K562 (cell line): Measurements from ENCODE around the gene LZTS2. TPM values are rescaled to one million over a fixed set of nuclear protein-coding genes. Genes with fewer than 3 reads are reported as not detected.

Experiments used
- CBFA2T3 ChIP-seq: fragments of 450-650 bp; IDR thresholded peaks from 2 replicates; pipeline ENCODE4 v1.6.1; 2017
- CREB1 ChIP-seq, 2 experiments: sonication (generic) in 1 of 2; formaldehyde crosslinking in 1 of 2; IDR thresholded peaks; 2 replicates each; pipeline versions ENCODE4 v1.6.1 to v1.8.0; 2012 to 2022; ENCODE audit warnings: inconsistent platforms in 1 of 2, mild to moderate bottlenecking in 1 of 2, missing genetic modification reagents in 1 of 2, moderate library complexity in 1 of 2
- DMBX1 ChIP-seq: fragments of 250-450 bp; sonication (Bioruptor Pico); IDR thresholded peaks from 2 replicates; pipeline ENCODE4 v1.8.0; 2022; ENCODE audit warnings: inconsistent platforms, mild to moderate bottlenecking, moderate library complexity, borderline replicate concordance
- E4F1 ChIP-seq: fragments of 250-450 bp; sonication (Bioruptor Pico); IDR thresholded peaks from 2 replicates; pipeline ENCODE4 v1.5.0; 2021; ENCODE audit warnings: mild to moderate bottlenecking, borderline replicate concordance
- ETS1 ChIP-seq: conservative IDR thresholded peaks from 2 replicates; pipeline ENCODE4 v1.6.1; 2011; ENCODE audit warnings: low read depth, mild to moderate bottlenecking, low read length; ENCODE audit not compliant: control insufficient read depth
- FOXP1 ChIP-seq: sonication (generic); formaldehyde crosslinking; IDR thresholded peaks from 2 replicates; pipeline ENCODE4 v1.8.0; 2022; ENCODE audit warnings: mild to moderate bottlenecking, missing genetic modification reagents
- L3MBTL2 ChIP-seq: fragments of 450-650 bp; IDR thresholded peaks from 2 replicates; pipeline ENCODE4 v1.6.1; 2016; ENCODE audit warnings: mild to moderate bottlenecking, moderate library complexity
- MAFF ChIP-seq: IDR thresholded peaks from 2 replicates; pipeline ENCODE4 v1.6.1; 2012; ENCODE audit warnings: low read length, improper control_type of control experiment
- MAZ ChIP-seq, 2 experiments: fragments of 450-650 bp in 1 of 2; sonication (generic) in 1 of 2; formaldehyde crosslinking; IDR thresholded peaks in 1 of 2; conservative IDR thresholded peaks in 1 of 2; 2 replicates each; pipeline versions ENCODE4 v1.4.0 to v1.5.0; 2020; ENCODE audit warnings: mild to moderate bottlenecking in 1 of 2, missing genetic modification reagents in 1 of 2
- NFIC ChIP-seq: fragments of 450-650 bp; IDR thresholded peaks from 2 replicates; pipeline ENCODE4 v1.6.1; 2017; ENCODE audit warnings: mild to moderate bottlenecking, inconsistent platforms
- POLR2G ChIP-seq: fragments of 200-400 bp; formaldehyde crosslinking; IDR thresholded peaks from 2 replicates; pipeline ENCODE4 v1.6.1; 2017; ENCODE audit warnings: low read depth, mild to moderate bottlenecking, antibody characterized with exemption, low read length, moderate library complexity
- RB1 ChIP-seq: fragments of 450-650 bp; IDR thresholded peaks from 2 replicates; pipeline ENCODE4 v1.6.1; 2017; ENCODE audit warnings: low read depth, mild to moderate bottlenecking
- RBM17 ChIP-seq: fragments of 200-400 bp; formaldehyde crosslinking; IDR thresholded peaks from 2 replicates; pipeline ENCODE4 v1.6.1; 2017; ENCODE audit warnings: low read depth, mild to moderate bottlenecking, low read length, borderline replicate concordance
- SMC3 ChIP-seq: conservative IDR thresholded peaks from 2 replicates; pipeline ENCODE4 v1.6.1; 2011; ENCODE audit warnings: low read depth, low read length, improper control_type of control experiment; ENCODE audit not compliant: insufficient read depth
- ZNF431 ChIP-seq: sonication (generic); formaldehyde crosslinking; IDR thresholded peaks from 2 replicates; pipeline ENCODE4 v1.8.0; 2022; ENCODE audit warnings: mild to moderate bottlenecking, missing genetic modification reagents
- ZNF696 ChIP-seq: fragments of 250-450 bp; sonication (Bioruptor Pico); conservative IDR thresholded peaks from 2 replicates; pipeline ENCODE4 v1.4.0; 2020; ENCODE audit warnings: mild to moderate bottlenecking, moderate library complexity
- ZNF766 ChIP-seq: fragments of 200-800 bp; sonication (Bioruptor generic); conservative IDR thresholded peaks from 2 replicates; pipeline ENCODE4 v1.6.1; 2016; ENCODE audit warnings: missing genetic modification characterization, missing compliant biosample characterization
- ZSCAN29 ChIP-seq: fragments of 450-650 bp; IDR thresholded peaks from 2 replicates; pipeline ENCODE4 v1.6.1; 2017
- polyA plus RNA-seq, 8 experiments: library from polyadenylated mRNA; depleted of rRNA in 4 of 8; stranded (reverse) in 5 of 8; unstranded in 3 of 8; fragments of >200 nt; fragmentation: Nextera tagmentation in 2 of 8; fragmentation: Illumina TruSeq in 1 of 8; extraction: Ambion mirVana in 2 of 8; extraction: Trizol in 1 of 8; gene quantifications; 2 replicates each; pipeline versions ENCODE4 v1.2.1 to v1.2.3, GENCODE V29; 2011 to 2014; ENCODE audit warnings: inconsistent platforms in 1 of 8, missing spikeins in 1 of 8
- total RNA-seq, 7 experiments: library from RNA; depleted of rRNA in 6 of 7; stranded (reverse); fragments of >200 nt in 6 of 7; fragmentation: Illumina TruSeq in 2 of 7; extraction: Trizol in 2 of 7; gene quantifications; 2 replicates each; pipeline versions ENCODE4 v1.2.1 to v1.2.3, GENCODE V29; 2011 to 2021; ENCODE audit warnings: low replicate concordance in 1 of 7
- TF ChIP-seq, protein P1 (sequence below): sonication (generic); formaldehyde crosslinking; IDR thresholded peaks from 2 replicates; pipeline ENCODE4 v1.8.0; 2022; ENCODE audit warnings: missing genetic modification reagents, mild to moderate bottlenecking, moderate library complexity, borderline replicate concordance
- TF ChIP-seq, protein P2 (sequence below): sonication (generic); formaldehyde crosslinking; IDR thresholded peaks from 2 replicates; pipeline ENCODE4 v1.8.1; 2023; ENCODE audit warnings: mild to moderate bottlenecking, missing genetic modification reagents

The LZTS2 gene
- total and polyA plus RNA-seq, 9 of the 15 experiments (the other 6 are each of a cell fraction or from before 2014, with no cell fraction given) = 0.23 to 42.5 (median 14.7) TPM

DNA sequence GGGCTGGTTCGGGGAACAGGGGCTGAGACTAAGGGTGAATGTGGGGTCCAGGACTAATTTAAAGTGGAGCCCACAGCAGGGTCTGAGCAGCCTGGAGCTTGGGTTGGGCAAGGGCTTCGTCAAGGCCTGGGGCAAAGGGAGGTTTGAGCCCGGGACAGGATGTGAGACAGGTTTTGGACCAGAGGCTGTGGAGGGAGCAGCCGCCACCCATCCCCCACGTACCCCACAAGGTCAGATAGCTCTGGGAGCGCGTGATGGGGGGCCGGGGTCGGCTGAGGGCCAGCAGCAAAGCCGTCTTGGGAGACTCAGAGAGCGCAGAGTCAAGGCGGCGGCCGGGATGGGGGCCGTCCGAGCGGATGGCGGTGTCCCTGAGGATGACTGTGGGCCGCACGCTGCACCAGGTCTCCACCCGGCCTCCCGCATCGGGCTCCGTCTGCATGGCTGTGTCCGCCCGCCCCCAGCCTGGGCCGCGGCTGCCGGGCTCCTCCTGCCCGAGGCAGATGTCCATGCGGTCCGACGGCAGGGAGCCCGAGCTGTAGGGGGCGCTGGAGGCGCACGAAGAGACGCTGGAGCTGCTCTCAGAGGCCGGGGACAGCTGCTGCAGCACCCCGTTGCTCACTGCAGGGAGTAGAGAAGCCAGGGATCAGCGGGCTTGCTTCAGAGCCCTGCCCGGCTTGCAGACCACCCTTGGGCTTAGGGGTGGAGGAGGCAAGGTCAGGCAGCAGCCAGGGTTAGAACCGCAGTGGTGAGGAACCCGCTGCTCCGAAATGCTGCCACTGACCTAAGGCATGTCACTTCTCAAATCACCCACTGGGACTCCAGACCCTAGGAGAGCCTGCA, 19.2 kb downstream of the LZTS2 start (continued):
- no peak for TF ChIP-seq E4F1 (CRISPR knock-in tag)
- TF ChIP-seq CBFA2T3 = 0 out of 2 replicates have a peak, but pooled peaks have one; percentile 4
- no peak for TF ChIP-seq ZNF766 (CRISPR knock-in tag)
- peak; percentile 34; the same call in 1 of the 2 replicates for TF ChIP-seq L3MBTL2
- no peak for TF ChIP-seq MAFF
- no peak for TF ChIP-seq CREB1 (IDR thresholded peaks at IDR 0.05)
- peak; percentile 23; the same call in 1 of the 2 replicates for TF ChIP-seq CREB1 (CRISPR knock-in tag; IDR thresholded peaks at IDR 0.05)
- TF ChIP-seq ZNF431 (CRISPR knock-in tag) = peak; percentile 45; the same call in 1 of the 2 replicates
- TF ChIP-seq, protein P1, sequence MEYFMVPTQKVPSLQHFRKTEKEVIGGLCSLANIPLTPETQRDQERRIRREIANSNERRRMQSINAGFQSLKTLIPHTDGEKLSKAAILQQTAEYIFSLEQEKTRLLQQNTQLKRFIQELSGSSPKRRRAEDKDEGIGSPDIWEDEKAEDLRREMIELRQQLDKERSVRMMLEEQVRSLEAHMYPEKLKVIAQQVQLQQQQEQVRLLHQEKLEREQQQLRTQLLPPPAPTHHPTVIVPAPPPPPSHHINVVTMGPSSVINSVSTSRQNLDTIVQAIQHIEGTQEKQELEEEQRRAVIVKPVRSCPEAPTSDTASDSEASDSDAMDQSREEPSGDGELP (CRISPR knock-in tag) = peak; percentile 86
- no peak for TF ChIP-seq DMBX1 (CRISPR knock-in tag)
- TF ChIP-seq RBM17 = no peak
- no peak; the same call in 1 of the 2 replicates for TF ChIP-seq ETS1
- TF ChIP-seq MAZ (CRISPR knock-in tag; conservative IDR thresholded peaks at IDR 0.05 in 1 of 2, IDR thresholded peaks at IDR 0.05 in 1 of 2) = 0 out of 4 replicates have a peak, but pooled peaks of 1 of the 2 experiments have one; percentile 27
- peak; percentile 10; the same call in 1 of the 2 replicates for TF ChIP-seq NFIC
- peak; percentile 69; the same call in 1 of the 2 replicates for TF ChIP-seq ZSCAN29
- peak; percentile 45; the same call in 1 of the 2 replicates for TF ChIP-seq POLR2G
- TF ChIP-seq RB1 = peak; percentile 71
- TF ChIP-seq SMC3 = peak; percentile 48
- TF ChIP-seq FOXP1 (CRISPR knock-in tag) = peak; percentile 87
- no peak for TF ChIP-seq ZNF696 (CRISPR knock-in tag)
- TF ChIP-seq, protein P2, sequence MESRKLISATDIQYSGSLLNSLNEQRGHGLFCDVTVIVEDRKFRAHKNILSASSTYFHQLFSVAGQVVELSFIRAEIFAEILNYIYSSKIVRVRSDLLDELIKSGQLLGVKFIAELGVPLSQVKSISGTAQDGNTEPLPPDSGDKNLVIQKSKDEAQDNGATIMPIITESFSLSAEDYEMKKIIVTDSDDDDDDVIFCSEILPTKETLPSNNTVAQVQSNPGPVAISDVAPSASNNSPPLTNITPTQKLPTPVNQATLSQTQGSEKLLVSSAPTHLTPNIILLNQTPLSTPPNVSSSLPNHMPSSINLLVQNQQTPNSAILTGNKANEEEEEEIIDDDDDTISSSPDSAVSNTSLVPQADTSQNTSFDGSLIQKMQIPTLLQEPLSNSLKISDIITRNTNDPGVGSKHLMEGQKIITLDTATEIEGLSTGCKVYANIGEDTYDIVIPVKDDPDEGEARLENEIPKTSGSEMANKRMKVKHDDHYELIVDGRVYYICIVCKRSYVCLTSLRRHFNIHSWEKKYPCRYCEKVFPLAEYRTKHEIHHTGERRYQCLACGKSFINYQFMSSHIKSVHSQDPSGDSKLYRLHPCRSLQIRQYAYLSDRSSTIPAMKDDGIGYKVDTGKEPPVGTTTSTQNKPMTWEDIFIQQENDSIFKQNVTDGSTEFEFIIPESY (CRISPR knock-in tag) = peak; percentile 90; the same call in 1 of the 2 replicates
